ENCODE results near the gene HIKESHI.

Gene HIKESHI

DNA sequence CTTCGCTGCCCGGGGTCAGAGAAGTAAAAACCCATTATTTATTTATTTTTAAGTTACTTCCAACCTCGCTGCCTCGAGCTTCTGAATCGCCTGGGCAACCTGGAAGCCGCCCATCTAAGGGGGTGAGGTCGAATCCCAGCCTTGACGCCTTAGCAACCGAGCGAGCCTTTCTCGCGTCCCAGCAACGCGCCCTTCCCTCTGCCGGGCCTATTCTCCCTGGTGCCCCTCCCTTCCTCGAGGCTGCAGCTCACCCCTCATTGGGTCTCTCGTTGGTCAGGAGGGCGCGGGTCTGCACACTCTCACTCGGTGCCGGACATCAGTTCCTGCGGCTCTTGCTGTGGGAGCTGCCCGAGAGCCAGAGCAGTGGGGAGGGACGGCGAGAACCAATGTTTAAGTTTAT lies 72.5 kb downstream of the HIKESHI start, which contains the start of gene CCDC81:
TSS of gene CCDC81 (plus strand) at position 302 of the 400 bp plus-strand sequence. CDS start 277 bp downstream, outside the sequence.
- peak; percentile 49 for DNase-seq (ENCODE audit: low spot score)

DNA sequence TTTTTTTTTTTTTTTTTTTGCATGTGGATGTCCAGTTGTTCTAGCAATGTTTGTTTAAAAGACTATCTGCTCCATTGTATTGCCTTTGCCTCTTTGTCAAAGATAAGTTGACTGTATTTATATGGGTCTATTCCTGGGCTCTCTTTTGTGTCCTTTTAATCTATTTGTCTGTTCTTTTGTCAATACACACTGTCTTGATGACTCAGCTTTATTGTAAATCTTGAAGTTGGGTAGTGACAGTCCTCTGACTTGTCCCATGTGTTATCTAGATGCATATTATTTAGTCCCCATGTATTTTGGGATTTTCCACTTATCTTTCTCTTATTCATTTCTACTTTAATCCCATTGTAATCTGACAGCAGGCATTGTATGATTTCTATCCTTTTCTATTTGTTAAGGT lies 75.9 kb downstream of the HIKESHI start:
- DNase-seq (ENCODE audit: low spot score): no peak

DNA sequence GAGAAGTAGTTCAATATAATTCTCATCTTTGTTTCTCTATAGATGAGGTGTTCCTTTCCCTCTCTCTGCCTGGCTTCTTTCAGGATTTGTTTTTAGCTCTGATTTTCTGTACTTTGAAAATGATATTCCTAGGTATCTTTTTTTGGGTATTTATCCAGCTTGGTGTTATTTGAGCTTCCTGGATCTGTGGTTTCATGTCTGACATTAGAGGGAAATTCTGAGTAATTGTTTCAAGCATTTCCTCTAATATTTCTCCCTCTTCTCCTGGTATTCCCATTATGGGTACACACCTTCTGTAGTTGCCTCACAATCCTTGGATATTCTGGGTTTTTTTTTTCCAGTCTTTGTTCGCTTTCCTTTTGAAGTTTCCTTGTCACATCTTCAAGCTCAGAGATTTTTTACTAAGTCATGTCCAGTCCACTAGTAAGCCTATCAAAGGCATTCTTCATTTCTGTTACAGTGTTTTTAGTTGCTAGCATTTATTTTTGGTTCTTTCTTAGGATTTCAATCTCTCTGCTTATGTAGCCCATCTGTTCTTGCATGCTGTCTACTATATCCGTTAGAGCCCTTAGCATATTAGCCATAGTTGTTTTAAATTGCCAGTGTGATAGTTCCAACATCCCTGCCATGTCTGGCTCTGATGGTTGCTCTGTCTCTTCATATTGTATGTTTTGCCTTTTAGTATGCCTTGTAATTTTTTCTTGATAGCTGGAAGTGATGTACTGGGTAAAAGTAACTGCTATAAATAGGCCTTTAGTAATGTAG lies 78.4 kb downstream of the HIKESHI start:
- no peak for DNase-seq (ENCODE audit: low spot score)

DNA sequence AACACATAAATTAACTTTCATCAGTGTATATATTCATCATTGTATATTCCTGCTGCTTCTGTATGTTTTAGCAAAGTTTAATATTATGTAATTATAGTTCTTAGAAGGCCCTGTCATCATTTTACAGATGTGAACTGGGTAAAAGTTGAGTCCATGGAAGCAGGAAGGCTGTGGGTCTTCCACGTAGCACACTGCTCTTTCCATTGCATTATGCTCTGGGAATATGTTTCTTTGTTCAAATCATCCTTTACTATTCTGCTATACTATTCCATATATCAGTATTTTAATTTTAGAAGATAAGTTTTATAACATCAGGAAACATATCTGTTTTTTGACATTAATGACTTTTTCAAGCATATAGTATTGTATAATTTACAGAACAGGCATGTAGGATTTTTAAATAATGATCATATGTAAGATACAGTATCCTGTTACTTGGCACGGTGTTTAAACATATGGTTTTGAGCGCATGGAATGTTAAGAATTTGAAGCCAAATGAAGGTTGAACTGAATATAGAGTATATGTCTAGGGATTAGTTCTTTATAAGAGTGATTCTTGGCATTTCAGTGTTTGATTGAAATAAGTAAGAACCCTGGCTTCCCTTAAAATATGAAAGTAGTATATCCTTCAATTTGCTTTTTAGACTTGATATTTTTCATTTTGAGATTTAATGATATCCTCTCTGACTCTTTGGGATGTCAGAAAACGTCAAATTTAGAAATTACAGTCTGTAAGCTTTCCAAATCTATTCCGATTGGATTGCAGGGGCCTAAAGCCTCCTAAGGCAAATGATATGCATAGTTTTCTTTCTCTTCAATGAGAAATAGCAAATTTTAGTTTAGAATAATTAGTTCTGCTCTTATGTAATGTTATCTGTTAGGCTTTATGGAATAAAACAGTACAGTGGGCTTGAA lies 81.3 kb downstream of the HIKESHI start:
- DNase-seq (ENCODE audit: low spot score): no peak

DNA sequence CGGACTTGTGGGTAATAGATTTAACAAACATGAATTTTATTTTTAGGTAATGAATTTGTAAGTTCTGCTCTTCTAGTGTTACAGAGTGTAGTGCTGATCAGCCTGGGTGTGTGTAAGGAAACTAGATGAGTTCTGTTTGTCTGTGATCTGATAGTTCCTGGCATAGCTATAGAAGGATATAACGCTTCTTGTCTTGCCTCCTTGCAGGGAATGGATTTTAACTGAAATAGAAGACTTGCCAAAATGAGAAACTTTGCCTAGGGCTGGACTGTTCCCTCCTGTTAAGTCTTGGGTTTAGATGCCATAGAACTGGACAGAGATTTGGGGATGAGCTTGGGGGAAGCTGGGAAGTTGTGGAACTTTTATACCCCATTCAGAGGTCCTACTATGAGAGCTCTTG lies 84.2 kb downstream of the HIKESHI start:
- no peak for DNase-seq (ENCODE audit: low spot score)

DNA sequence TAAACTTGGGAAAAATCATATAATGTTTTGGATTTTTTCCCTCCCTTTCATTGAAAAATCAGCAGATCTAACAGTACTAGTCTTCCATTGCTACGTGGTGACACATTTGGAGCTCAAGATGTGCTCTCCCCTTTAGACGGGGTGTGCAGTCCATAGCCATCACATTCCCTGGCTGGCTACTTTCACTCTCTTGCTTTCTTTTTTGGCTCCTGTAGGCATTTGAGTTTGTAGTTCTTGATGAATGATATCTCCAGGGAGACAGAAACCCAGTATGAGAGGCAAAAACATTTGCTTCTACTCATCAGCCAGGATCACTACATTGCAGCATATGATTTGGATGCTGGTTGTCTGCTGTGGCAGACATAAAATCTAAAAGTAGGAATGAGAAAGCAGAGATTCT lies 84.7 kb downstream of the HIKESHI start:
- DNase-seq (ENCODE audit: low spot score): no peak

DNA sequence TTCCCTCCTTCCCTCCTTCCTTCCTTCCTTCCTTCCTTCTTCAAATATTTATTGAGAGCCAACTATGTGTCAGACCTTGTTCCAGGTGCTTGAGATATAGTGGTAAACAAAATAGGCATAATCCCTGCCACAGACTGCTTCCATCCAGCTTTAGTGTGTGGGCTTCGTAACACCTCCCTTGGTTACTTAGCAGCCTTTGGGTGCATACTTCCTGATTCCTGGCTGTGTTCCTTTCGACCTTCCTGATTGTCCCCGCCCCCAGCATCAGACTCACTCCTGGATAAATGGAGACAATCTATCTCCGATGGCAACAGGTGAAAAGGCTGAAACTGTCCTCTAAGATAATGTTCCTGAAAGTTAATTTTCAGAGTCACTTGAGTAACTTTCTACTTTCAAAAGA lies 86.2 kb downstream of the HIKESHI start:
- DNase-seq (ENCODE audit: low spot score): no peak

DNA sequence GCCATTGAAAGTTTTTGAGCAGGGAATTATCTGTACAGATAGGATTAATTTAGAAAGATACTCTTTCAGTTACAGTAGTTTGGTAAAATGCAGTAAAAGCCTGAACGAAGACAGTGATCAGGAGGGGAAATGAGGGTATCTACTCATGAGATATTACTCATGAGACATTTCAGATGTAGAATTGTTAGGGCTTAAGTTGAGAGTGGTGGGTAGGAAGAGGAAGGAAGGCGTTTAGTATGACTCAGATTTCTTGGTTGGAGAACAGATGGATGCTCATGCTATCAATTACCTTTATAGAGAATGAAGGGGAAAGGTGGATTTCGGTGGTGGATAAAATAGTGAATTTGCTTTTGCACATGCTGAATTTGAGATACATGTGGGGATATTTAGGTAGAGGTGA lies 88.4 kb downstream of the HIKESHI start:
- no peak for DNase-seq (ENCODE audit: low spot score)

DNA sequence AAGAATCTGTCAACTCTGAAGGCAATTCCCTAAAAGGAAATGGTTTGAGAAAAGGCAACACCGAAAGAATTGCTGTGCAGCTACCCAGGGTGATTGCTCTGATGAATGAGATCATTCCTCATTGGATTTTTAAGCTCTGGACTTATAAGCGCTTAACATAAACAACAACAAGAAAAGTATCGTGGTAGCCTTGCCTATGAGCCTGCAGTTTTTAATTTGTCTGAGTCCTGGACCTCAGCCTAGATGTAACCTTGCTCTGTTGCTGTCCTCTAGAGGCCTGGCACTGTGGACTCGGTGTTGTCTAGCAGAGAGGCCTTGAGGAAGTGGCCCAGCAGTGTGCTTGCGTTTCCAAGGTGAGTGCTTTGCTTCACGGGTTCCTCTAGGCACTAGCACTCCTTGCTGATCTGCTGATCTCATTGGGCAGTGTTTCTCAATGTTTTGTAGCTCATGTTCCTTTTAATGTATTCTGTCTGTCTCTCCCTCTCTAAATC lies 93.1 kb downstream of the HIKESHI start:
- peak; percentile 20 for DNase-seq (ENCODE audit: low spot score)

Measured in GM03348 (cell line).